K562 (cell line): ENCODE results near the gene ASF1B. TPM values are rescaled to one million over a fixed set of nuclear protein-coding genes. Genes with fewer than 3 reads are reported as not detected.

ENCODE experiments used
- ARID4B ChIP-seq: sonication (generic); formaldehyde crosslinking; IDR thresholded peaks from 2 replicates; pipeline ENCODE4 v1.8.0; 2022; ENCODE audit warnings: mild to moderate bottlenecking, missing genetic modification reagents
- ATF1 ChIP-seq, 2 experiments: fragments of 450-650 bp in 1 of 2; IDR thresholded peaks; 2 replicates each; pipeline ENCODE4 v1.6.1; 2016; ENCODE audit warnings: missing compliant biosample characterization in 1 of 2, missing genetic modification characterization in 1 of 2
- ATF4 ChIP-seq: fragments of 450-650 bp; formaldehyde crosslinking; IDR thresholded peaks from 2 replicates; pipeline ENCODE4 v1.4.0; 2022; ENCODE audit warnings: mild to moderate bottlenecking, moderate library complexity
- BCL6 ChIP-seq: fragments of 250-450 bp; sonication (Bioruptor Pico); IDR thresholded peaks from 2 replicates; pipeline ENCODE4 v1.4.0; 2020
- BRCA1 ChIP-seq, 2 experiments: fragments of 450-650 bp in 1 of 2; sonication (generic) in 1 of 2; formaldehyde crosslinking in 1 of 2; IDR thresholded peaks; 2 replicates each; pipeline versions ENCODE4 v1.5.0 to v1.6.1; 2017 to 2020; ENCODE audit warnings: mild to moderate bottlenecking in 1 of 2, missing genetic modification reagents in 1 of 2
- COPS2 ChIP-seq: fragments of 450-650 bp; conservative IDR thresholded peaks from 2 replicates; pipeline ENCODE4 v1.6.1; 2016; ENCODE audit warnings: mild to moderate bottlenecking, moderate library complexity
- CREM ChIP-seq: IDR thresholded peaks from 2 replicates; pipeline ENCODE4 v1.6.1; 2014; ENCODE audit warnings: antibody characterized with exemption, low read depth
- ELF2 ChIP-seq: fragments of 250-450 bp; sonication (Bioruptor Pico); IDR thresholded peaks from 2 replicates; pipeline ENCODE4 v1.5.0; 2021; ENCODE audit warnings: mild to moderate bottlenecking
- EP400 ChIP-seq: fragments of 450-650 bp; IDR thresholded peaks from 2 replicates; pipeline ENCODE4 v1.6.1; 2017; ENCODE audit warnings: antibody characterized with exemption, mild to moderate bottlenecking, moderate library complexity
- GABPA ChIP-seq: fragments of 200-800 bp; sonication (Bioruptor generic); conservative IDR thresholded peaks from 2 replicates; pipeline ENCODE4 v1.6.1; 2016; ENCODE audit warnings: low read depth, missing genetic modification characterization, missing compliant biosample characterization
- HMGN3 ChIP-seq: IDR thresholded peaks from 2 replicates; pipeline ENCODE4 v1.6.1; 2011; ENCODE audit warnings: borderline replicate concordance, low read depth, mild to moderate bottlenecking, mixed read lengths, low read length; ENCODE audit not compliant: insufficient read length; ENCODE audit errors: extremely low read depth
- MNT ChIP-seq, 2 experiments: fragments of 450-650 bp; conservative IDR thresholded peaks; 2 replicates each; pipeline ENCODE4 v1.6.1; 2017; ENCODE audit warnings: mild to moderate bottlenecking in 2 of 2, moderate library complexity in 2 of 2
- POLR2G ChIP-seq: fragments of 200-400 bp; formaldehyde crosslinking; IDR thresholded peaks from 2 replicates; pipeline ENCODE4 v1.6.1; 2017; ENCODE audit warnings: low read depth, mild to moderate bottlenecking, antibody characterized with exemption, low read length, moderate library complexity
- RFX1 ChIP-seq: fragments of 450-650 bp; IDR thresholded peaks from 2 replicates; pipeline ENCODE4 v1.6.1; 2016; ENCODE audit warnings: mild to moderate bottlenecking, moderate library complexity
- TOE1 ChIP-seq, 2 experiments: fragments of 450-650 bp in 1 of 2; sonication (generic) in 1 of 2; formaldehyde crosslinking in 1 of 2; IDR thresholded peaks; 2 replicates each; pipeline versions ENCODE4 v1.7.1 to v1.8.0; 2016 to 2022; ENCODE audit warnings: borderline replicate concordance in 2 of 2, mild to moderate bottlenecking in 2 of 2, antibody characterized with exemption in 1 of 2, inconsistent platforms in 1 of 2, low read depth in 1 of 2, missing genetic modification reagents in 1 of 2, moderate library complexity in 1 of 2
- TRIM28 ChIP-seq: fragments of 450-650 bp; IDR thresholded peaks from 2 replicates; pipeline ENCODE4 v1.6.1; 2017
- ZBTB33 ChIP-seq: sonication (generic); formaldehyde crosslinking; IDR thresholded peaks from 2 replicates; pipeline ENCODE4 v1.8.1; 2023; ENCODE audit warnings: mild to moderate bottlenecking, missing genetic modification reagents
- polyA plus RNA-seq, 8 experiments: library from polyadenylated mRNA; depleted of rRNA in 4 of 8; stranded (reverse) in 5 of 8; unstranded in 3 of 8; fragments of >200 nt; fragmentation: Nextera tagmentation in 2 of 8; fragmentation: Illumina TruSeq in 1 of 8; extraction: Ambion mirVana in 2 of 8; extraction: Trizol in 1 of 8; gene quantifications; 2 replicates each; pipeline versions ENCODE4 v1.2.1 to v1.2.3, GENCODE V29; 2011 to 2014; ENCODE audit warnings: inconsistent platforms in 1 of 8, missing spikeins in 1 of 8
- total RNA-seq, 7 experiments: library from RNA; depleted of rRNA in 6 of 7; stranded (reverse); fragments of >200 nt in 6 of 7; fragmentation: Illumina TruSeq in 2 of 7; extraction: Trizol in 2 of 7; gene quantifications; 2 replicates each; pipeline versions ENCODE4 v1.2.1 to v1.2.3, GENCODE V29; 2011 to 2021; ENCODE audit warnings: low replicate concordance in 1 of 7

The ASF1B gene
- total and polyA plus RNA-seq, 9 of the 15 experiments (the other 6 are each of a cell fraction or from before 2014, with no cell fraction given) = 6.0 to 69.4 (median 53.3) TPM

- TF ChIP-seq ATF4 (CRISPR knock-in tag) (no peak), RFX1 (no peak), ATF1 (CRISPR knock-in tag; IDR thresholded peaks at IDR 0.05) (no peak), ATF1 (tag; IDR thresholded peaks at IDR 0.05) (no peak), CREM (no peak), TOE1 (IDR thresholded peaks at IDR 0.05; ENCODE audit: borderline replicate concordance) (no peak), TOE1 (CRISPR knock-in tag; IDR thresholded peaks at IDR 0.05; ENCODE audit: borderline replicate concordance, low read depth) (no peak), BRCA1 (IDR thresholded peaks at IDR 0.05) (no peak), BRCA1 (CRISPR knock-in tag; IDR thresholded peaks at IDR 0.05) (no peak), ARID4B (CRISPR knock-in tag) (0 out of 2 replicates have a peak, but pooled peaks have one; percentile 46), ZBTB33 (peak; percentile 88), GABPA (tag) (no peak), TRIM28 (no peak), EP400 (peak; percentile 62; the same call in 1 of the 2 replicates), HMGN3 (no peak), POLR2G (peak; percentile 77), MNT (conservative IDR thresholded peaks at IDR 0.05) (peak; percentile 51 to 77), COPS2 (no peak), ELF2 (0 out of 2 replicates have a peak, but pooled peaks have one; percentile 43), BCL6 (no peak)
Observed at GRCh38 chr19:14085309-14085995, 50.9 kb downstream of the ASF1B start, which contains the start of gene C19orf67 (continued).
